Epithelial cell of esophagus (primary cell): ENCODE measurements around the gene PNCK.
"Not testable (repeated sequence)": the region's sequence is repeated elsewhere in the genome, so short reads cannot be mapped to it uniquely, and the experiment has no call there.

Experiments used
- DNase-seq: peaks from one replicate; pipeline ENCODE4 v3.0.0; 2010; ENCODE audit warnings: low read depth
- H3K4me3 ChIP-seq: 2 replicates; pipeline ENCODE4 v1.5.1; 2011; ENCODE audit warnings: mild to moderate bottlenecking, low read length, control low read depth
- CTCF ChIP-seq: IDR thresholded peaks from 2 replicates; pipeline ENCODE4 v1.5.1; 2011; ENCODE audit warnings: low read depth, mild to moderate bottlenecking, low read length, control low read depth, inconsistent platforms; ENCODE audit not compliant: insufficient read depth; ENCODE audit errors: missing control alignments

PNCK gene

DNA sequence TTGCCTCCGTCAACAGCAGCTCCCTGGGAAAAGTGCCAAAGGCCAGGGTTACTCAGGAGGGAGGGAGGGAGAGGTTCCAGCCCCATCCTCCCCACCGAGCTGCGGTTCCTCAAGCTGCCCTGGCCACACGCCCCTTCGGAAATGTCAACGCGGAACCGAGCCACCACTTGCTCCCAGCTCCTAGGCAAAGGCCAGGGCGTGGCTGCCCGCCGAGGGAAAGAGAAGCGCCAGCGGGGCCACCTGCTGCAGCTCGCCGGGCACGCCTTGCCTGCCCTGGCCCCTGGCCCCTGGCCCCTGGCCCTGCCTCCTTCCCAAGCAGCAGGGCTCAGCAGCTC lies 29.4 kb upstream of the PNCK start:
- H3K4me3 ChIP-seq, result no peak overlapping the region
- peak; percentile 50 for DNase-seq
- TF ChIP-seq CTCF, result no peak

DNA sequence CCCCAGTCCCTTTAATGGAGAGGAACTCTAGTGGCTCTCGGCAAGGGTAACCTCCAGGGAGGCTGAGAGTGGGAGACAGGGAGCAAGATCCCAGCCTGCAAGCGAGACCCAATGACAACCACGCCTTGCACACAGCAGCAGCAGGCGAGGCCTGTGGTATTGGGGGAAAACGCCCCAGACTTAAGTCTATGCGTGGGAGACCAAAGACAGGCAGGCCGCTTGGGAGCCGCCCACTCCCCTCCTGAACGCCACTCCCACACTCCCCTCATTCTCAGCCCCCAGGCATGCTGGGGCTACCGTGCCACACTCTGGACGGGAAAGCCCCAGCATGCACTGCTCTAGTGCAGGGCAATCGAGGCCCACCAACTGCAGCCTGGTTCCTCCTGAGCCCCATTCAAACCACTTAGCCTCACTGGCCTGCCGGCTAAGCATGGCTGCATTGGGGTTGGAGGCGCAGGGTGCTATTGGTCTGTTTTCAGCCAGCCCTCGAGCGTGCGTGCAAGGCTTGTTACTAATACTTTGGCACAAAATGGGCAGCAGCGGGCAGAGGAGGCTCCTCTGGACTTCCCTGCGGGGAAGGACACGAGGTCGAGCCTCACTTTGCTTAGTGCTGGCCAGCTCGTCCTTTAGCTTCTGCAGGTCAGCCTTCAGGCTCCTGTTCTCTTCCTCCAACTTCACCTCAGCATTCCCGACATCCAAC lies 28.9 kb upstream of the PNCK start:
- no peak overlapping the region for H3K4me3 ChIP-seq
- no peak for DNase-seq
- TF ChIP-seq CTCF, result no peak

- no peak overlapping the region for H3K4me3 ChIP-seq
- no peak for DNase-seq
- no peak for TF ChIP-seq CTCF
These were observed 28.1 kb upstream of the PNCK start for GRCh38 chrX:153701706-153702105.

DNA sequence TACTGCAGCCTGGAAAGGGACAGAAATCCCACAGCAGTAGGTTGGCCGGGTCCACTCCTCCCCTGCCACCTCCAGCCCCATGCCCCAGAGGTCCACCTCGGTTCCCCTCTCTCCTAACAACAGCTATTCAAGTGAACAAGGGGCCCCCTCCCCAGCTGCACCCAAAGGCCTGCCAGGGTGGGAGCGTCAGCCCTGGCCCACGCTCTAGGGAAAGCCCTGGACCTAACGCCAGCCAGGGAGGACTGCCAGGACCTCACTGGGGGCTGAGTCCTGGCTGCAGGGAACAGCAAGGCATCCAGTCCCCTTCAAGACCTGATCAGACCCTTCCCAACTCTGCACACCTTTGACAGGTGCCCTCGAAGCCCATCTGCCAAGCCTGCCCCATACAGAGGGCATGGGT lies 27.4 kb upstream of the PNCK start:
- TF ChIP-seq CTCF, result no peak
- no peak for DNase-seq
- no peak overlapping the region for H3K4me3 ChIP-seq

DNA sequence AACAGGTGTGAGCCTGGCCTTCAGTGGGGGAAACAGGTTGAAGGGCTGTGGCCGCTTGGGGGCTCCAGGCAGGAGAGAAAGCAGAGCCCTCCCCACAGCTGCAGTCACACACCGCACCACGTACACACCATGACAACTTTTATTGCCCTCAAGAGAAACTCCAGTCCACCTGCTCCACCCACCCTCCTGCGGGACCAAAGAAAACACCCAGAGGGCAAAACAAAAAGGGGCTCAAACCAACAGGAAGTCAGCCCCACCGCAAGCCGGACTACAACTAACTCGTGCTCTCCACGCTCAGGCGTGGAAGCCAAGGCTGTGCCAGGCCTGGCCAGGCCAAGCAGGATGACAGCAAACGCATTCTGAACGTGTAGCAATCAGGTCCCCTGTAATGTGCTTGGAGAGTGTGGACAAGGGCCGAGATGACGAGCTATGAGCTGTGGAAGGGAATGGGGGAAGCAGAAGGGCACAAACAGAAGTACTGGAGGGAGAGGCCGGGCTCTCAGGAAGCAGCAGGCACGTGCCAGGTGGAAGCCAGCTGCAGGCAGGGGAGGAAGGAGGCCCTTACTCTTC lies 26.8 kb upstream of the PNCK start:
- H3K4me3 ChIP-seq, result no peak overlapping the region
- DNase-seq, result no peak
- no peak for TF ChIP-seq CTCF

- DNase-seq, H3K4me3 ChIP-seq: not testable (repeated sequence)
These were observed 26.3 kb upstream of the PNCK start for GRCh38 chrX:153699784-153700371.

DNA sequence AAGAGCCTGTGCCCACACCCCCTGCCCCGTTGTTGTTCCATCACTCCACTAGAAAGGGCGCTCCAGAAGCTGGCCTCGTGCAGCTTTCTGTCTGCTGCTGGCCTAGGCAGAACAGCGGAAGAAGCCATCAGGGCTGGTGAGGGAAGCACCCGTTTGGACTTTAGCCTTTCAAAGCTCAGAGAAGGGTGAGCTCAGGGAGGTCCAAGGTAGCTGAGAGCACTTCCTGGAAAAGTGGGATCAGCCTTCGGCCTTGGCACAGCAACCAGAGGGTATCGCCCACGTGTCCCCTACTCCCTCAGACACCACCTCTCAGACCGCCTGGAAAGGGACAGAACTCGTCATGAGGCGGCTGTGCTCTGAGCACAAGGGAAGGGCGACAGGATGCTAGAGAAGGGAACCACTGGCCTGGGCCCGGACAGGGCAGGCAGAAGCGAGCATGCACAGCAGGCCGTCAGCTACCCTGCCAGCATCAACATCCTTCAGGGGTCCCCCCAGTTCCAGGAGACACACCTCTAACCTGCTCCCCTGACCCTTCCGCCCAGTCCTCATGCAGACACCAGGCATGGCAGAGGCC lies 25.7 kb upstream of the PNCK start:
- DNase-seq, H3K4me3 ChIP-seq: not testable (repeated sequence)
